Suprapubic skin (tissue), 4 donors: ENCODE results near the gene KCNA3.

Experiments
- CTCF ChIP-seq, 2 donors: fragments of 200-600 bp in 1 of 2; fragments of 450-650 bp in 1 of 2; sonication (generic) in 1 of 2; IDR thresholded peaks; one replicate each; pipeline ENCODE4 v1.5.1; 2016 to 2019; ENCODE audit warnings: antibody characterized with exemption in 2 of 2, mild to moderate bottlenecking in 1 of 2, moderate library complexity in 1 of 2
- EP300 ChIP-seq: sonication (generic); formaldehyde crosslinking; IDR thresholded peaks from one replicate; pipeline ENCODE4 v1.6.1; 2017; ENCODE audit warnings: antibody characterized with exemption
- POLR2A ChIP-seq, 2 donors: fragments of 450-650 bp; IDR thresholded peaks; one replicate each; pipeline ENCODE4 v1.6.1; 2017; ENCODE audit warnings: antibody characterized with exemption in 2 of 2, mild to moderate bottlenecking in 2 of 2, moderate library complexity in 2 of 2
- POLR2AphosphoS5 ChIP-seq, 3 donors: sonication (generic); formaldehyde crosslinking; IDR thresholded peaks; one replicate each; pipeline ENCODE4 v1.6.1; 2017; ENCODE audit warnings: antibody characterized with exemption in 3 of 3

DNA sequence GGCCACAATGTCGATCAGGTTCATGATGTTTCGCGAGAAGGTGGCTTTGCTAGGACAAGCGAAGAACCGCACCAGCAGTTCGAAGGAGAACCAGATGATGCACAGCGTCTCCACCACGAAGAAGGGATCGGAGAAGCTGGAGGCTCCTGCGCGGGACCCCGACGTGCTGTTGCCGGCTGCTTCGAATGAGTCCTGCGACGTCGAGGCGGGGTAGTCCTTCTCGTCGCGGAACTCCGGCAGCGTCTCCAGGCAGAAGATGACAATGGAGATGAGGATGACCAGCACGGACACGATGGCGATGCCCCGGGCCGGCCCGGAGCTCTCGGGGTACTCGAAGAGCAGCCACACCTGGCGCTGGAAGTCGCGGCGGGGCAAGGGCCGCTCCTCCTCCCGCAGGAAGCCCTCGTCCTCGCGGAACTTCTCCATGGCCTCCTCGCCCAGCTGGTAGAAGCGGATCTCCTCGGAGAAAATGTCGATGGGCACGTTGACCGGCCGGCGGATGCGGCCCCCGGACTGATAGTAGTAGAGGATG, 869 bp downstream of the KCNA3 start:
- TF ChIP-seq CTCF (IDR thresholded peaks at IDR 0.05) (no peak), POLR2A (IDR thresholded peaks at IDR 0.05) (no peak), POLR2AphosphoS5 (IDR thresholded peaks at IDR 0.05) (no peak), EP300 (no peak)
